PC-9 (cell line): ENCODE results near the gene CDC42.

Source experiments
- EZH2 ChIP-seq: fragments of 200-600 bp; sonication (generic); IDR thresholded peaks from 2 replicates; pipeline ENCODE4 v1.8.0; 2017; ENCODE audit warnings: antibody characterized with exemption, low read depth
- TF ChIP-seq, protein P1 (sequence below): fragments of 200-600 bp; sonication (generic); conservative IDR thresholded peaks from 2 replicates; pipeline ENCODE4 v1.6.1; 2017; ENCODE audit warnings: mixed run types, antibody characterized with exemption, mild to moderate bottlenecking, moderate library complexity

GRCh38 chr1:22057861-22058260 is 5.4 kb downstream of the CDC42 start:
- TF ChIP-seq, protein P1, sequence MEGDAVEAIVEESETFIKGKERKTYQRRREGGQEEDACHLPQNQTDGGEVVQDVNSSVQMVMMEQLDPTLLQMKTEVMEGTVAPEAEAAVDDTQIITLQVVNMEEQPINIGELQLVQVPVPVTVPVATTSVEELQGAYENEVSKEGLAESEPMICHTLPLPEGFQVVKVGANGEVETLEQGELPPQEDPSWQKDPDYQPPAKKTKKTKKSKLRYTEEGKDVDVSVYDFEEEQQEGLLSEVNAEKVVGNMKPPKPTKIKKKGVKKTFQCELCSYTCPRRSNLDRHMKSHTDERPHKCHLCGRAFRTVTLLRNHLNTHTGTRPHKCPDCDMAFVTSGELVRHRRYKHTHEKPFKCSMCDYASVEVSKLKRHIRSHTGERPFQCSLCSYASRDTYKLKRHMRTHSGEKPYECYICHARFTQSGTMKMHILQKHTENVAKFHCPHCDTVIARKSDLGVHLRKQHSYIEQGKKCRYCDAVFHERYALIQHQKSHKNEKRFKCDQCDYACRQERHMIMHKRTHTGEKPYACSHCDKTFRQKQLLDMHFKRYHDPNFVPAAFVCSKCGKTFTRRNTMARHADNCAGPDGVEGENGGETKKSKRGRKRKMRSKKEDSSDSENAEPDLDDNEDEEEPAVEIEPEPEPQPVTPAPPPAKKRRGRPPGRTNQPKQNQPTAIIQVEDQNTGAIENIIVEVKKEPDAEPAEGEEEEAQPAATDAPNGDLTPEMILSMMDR: no peak
- TF ChIP-seq EZH2: no peak
